Neuronal stem cell (in vitro differentiated cells): ENCODE results near the gene SPOPL.

ENCODE experiments used
- DNase-seq: peaks from one replicate; pipeline ENCODE4 v3.0.0-alpha.2; 2013; ENCODE audit warnings: low spot score
- H2AFZ ChIP-seq: one replicate; pipeline ENCODE4 v1.6.1; 2013; ENCODE audit warnings: mild to moderate bottlenecking, low read length, inconsistent platforms
- H2AK5ac ChIP-seq: 2 replicates; pipeline ENCODE4 v1.6.1; 2013; ENCODE audit warnings: low read depth, mild to moderate bottlenecking, inconsistent platforms, low read length, moderate library complexity, mixed read lengths
- H2BK120ac ChIP-seq: 2 replicates; pipeline ENCODE4 v1.6.1; 2013; ENCODE audit warnings: low read depth, mild to moderate bottlenecking, inconsistent platforms, low read length, moderate library complexity, mixed read lengths
- H2BK12ac ChIP-seq: one replicate; pipeline ENCODE4 v1.6.1; 2013; ENCODE audit warnings: low read length, inconsistent platforms
- H2BK15ac ChIP-seq: 2 replicates; pipeline ENCODE4 v1.6.1; 2013; ENCODE audit warnings: mild to moderate bottlenecking, low read length, inconsistent platforms, mixed read lengths
- H2BK5ac ChIP-seq: one replicate; pipeline ENCODE4 v1.6.1; 2013; ENCODE audit warnings: inconsistent platforms, mild to moderate bottlenecking, low read length, moderate library complexity
- H3K14ac ChIP-seq: one replicate; pipeline ENCODE4 v1.6.1; 2013; ENCODE audit warnings: low read length, inconsistent platforms
- H3K18ac ChIP-seq: 2 replicates; pipeline ENCODE4 v1.6.1; 2013; ENCODE audit warnings: low read length, inconsistent platforms
- H3K23ac ChIP-seq: 2 replicates; pipeline ENCODE4 v1.6.1; 2013; ENCODE audit warnings: low read depth, mild to moderate bottlenecking, mixed read lengths, low read length, inconsistent platforms; ENCODE audit not compliant: poor library complexity
- H3K27ac ChIP-seq: replicated peaks from 3 replicates; pipeline ENCODE4 v1.5.1; 2013; ENCODE audit warnings: low read length, inconsistent platforms
- H3K27me3 ChIP-seq, 3 experiments: 2 replicates each; pipeline ENCODE4 v1.6.1; 2013; ENCODE audit warnings: low read length in 3 of 3, mild to moderate bottlenecking in 2 of 3, inconsistent platforms in 1 of 3, low read depth in 1 of 3, mixed read lengths in 1 of 3, moderate library complexity in 1 of 3; ENCODE audit not compliant: control insufficient read depth in 3 of 3, insufficient read depth in 3 of 3
- H3K36me3 ChIP-seq, 2 donors: replicated peaks in 1 of 2; 2 replicates each; pipeline ENCODE4 v1.6.1; 2013; ENCODE audit warnings: low read length in 2 of 2; ENCODE audit not compliant: control insufficient read depth in 2 of 2, insufficient read depth in 2 of 2
- H3K4ac ChIP-seq: 2 replicates; pipeline ENCODE4 v1.6.1; 2013; ENCODE audit warnings: inconsistent platforms, mild to moderate bottlenecking, low read length, moderate library complexity
- H3K4me1 ChIP-seq, 2 donors: 1 replicate in 1 of 2; 2 replicates in 1 of 2; pipeline ENCODE4 v1.6.1; 2013; ENCODE audit warnings: low read length in 2 of 2, low read depth in 1 of 2; ENCODE audit not compliant: control insufficient read depth in 2 of 2, insufficient read depth in 1 of 2
- H3K4me2 ChIP-seq: one replicate; pipeline ENCODE4 v1.6.1; 2013; ENCODE audit warnings: mild to moderate bottlenecking, low read length, inconsistent platforms; ENCODE audit not compliant: insufficient read depth, poor library complexity, severe bottlenecking
- H3K4me3 ChIP-seq, 2 donors: 2 replicates each; pipeline ENCODE4 v1.5.1; 2013; ENCODE audit warnings: low read length in 2 of 2, mild to moderate bottlenecking in 2 of 2, inconsistent platforms in 1 of 2, moderate library complexity in 1 of 2
- H3K79me1 ChIP-seq: one replicate; pipeline ENCODE4 v1.6.1; 2013; ENCODE audit warnings: low read depth, mild to moderate bottlenecking, inconsistent platforms, low read length, moderate library complexity
- H3K9ac ChIP-seq: one replicate; pipeline ENCODE4 v1.6.1; 2013; ENCODE audit warnings: mild to moderate bottlenecking, low read depth, low read length, inconsistent platforms; ENCODE audit not compliant: poor library complexity
- H3K9me3 ChIP-seq, 2 donors: replicated peaks in 1 of 2; 2 replicates each; pipeline versions ENCODE3 to v1.6.1; 2013; ENCODE audit warnings: low read length in 2 of 2, mild to moderate bottlenecking in 2 of 2, inconsistent platforms in 1 of 2, low read depth in 1 of 2, mixed read lengths in 1 of 2, moderate library complexity in 1 of 2; ENCODE audit not compliant: control insufficient read depth in 2 of 2, insufficient read depth in 1 of 2
- H4K8ac ChIP-seq: one replicate; pipeline ENCODE4 v1.6.1; 2013; ENCODE audit warnings: low read depth, mild to moderate bottlenecking, inconsistent platforms, low read length, moderate library complexity
- H4K91ac ChIP-seq: one replicate; pipeline ENCODE4 v1.6.1; 2013; ENCODE audit warnings: low read length, low read depth, mild to moderate bottlenecking, inconsistent platforms; ENCODE audit not compliant: poor library complexity
- WGBS, 2 donors: extraction: QIAGEN DNeasy Blood & Tissue Kit; methylation state at CpG; one replicate each; pipeline ENCODE4 v1.1.7; 2013; ENCODE audit warnings: missing lambda C conversion rate in 2 of 2, mixed read lengths in 1 of 2; ENCODE audit not compliant: insufficient read length in 2 of 2, insufficient replicate concordance in 1 of 2; ENCODE audit errors: extremely low coverage in 2 of 2; 5-methylcytosine and 5-hydroxymethylcytosine counted together

The SPOPL gene

DNA sequence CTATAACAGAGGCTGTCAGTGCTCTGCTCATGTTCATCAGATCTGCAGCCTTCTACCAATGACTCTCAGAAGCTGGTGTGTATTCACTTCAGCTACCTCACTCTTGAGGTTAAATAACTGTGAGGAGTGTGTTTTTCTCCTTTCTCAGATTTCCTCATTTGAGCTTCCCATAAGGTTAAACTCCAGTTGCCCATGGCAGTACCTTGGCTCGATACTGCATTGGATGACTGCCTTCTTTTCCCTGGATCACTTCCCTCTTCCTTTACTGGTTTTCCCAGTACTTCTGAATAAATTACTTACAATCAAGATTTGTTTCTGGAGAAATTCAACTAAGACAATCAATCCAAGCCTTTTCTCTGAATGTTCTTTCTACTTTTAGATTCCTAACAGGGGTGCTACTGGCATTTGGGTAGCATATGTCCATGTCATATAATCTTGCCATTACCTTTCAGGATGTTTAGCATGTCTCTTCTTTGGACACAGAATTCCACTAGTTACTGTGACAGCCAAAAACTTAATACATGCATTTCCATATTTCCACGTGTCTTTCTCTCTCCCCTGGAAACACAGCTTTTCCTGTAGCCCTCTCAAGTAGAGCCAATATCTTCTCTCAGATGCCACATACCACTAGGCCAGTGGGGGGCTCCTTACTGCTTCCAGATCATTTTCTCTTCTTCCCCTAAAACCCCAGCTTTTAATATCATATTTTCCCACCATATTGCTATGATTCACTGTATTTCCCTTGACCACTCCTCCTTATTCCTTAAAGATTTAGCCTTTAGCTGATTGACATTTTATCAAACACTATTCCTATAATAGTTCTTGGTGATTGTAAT lies 15.0 kb upstream of the SPOPL start:
- no peak overlapping the region for H2BK12ac ChIP-seq
- no peak overlapping the region for H2BK5ac ChIP-seq
- H4K91ac ChIP-seq: no peak overlapping the region
- no peak overlapping the region for H2AK5ac ChIP-seq
- H3K18ac ChIP-seq: no peak overlapping the region
- H3K4ac ChIP-seq: no peak overlapping the region
- H3K14ac ChIP-seq: no peak overlapping the region
- no peak overlapping the region for H3K27ac ChIP-seq
- no peak overlapping the region for H4K8ac ChIP-seq
- H2BK15ac ChIP-seq: no peak overlapping the region
- H3K23ac ChIP-seq: no peak overlapping the region
- H2BK120ac ChIP-seq: no peak overlapping the region
- no peaks in the 10 kb centered on the region for H3K27me3 ChIP-seq
- WGBS, 2 donors: no CpG with 5 or more reads among the region's 2 CpGs
- no peak overlapping the region for H2AFZ ChIP-seq
- no peak overlapping the region for H3K4me3 ChIP-seq
- no peaks in the 10 kb centered on the region for H3K9me3 ChIP-seq
- H3K79me1 ChIP-seq: no peaks in the 10 kb centered on the region
- no peak overlapping the region for H3K9ac ChIP-seq
- H3K4me2 ChIP-seq: no peak overlapping the region
- H3K4me1 ChIP-seq: no peaks in the 10 kb centered on the region
- H3K36me3 ChIP-seq: no peaks in the 10 kb centered on the region
- DNase-seq: no peak

DNA sequence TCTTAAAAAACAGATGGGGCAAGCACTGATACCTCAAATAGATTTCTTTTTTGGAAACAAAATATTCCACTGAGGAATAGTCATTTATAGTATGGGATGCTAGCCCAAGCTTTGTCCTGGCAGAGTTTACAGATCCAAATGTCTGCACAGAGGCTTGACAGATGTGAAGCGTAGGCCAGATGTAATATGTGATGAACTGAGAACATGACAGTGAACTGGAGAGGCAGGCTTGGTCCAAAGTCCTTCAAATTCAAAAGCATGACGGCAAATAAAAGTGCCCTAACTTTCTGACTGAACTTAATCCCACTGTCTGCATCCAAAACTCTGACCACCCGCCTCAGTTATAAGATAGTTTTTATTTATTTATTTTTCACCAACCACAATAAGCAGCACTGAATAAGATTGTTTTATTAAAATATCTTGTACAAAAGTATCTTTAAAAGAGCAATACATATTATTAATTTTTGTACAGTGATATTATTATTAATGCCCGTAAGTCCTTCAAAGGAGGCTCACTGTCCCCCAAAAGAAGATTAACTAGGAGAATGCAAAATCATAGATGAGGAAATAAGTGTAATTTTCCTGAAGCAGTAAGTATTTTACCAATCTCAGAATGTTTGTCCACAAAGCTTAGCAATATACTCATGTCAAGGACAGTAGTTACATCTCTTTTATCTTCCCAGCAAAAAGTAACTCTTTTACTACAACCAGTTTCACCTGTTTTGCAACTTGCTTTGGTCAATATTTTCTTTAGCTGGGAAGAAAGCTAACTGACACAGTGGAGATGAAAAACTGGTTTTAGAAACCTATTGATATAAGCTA lies 10.7 kb upstream of the SPOPL start:
- Histone ChIP-seq H4K91ac (no peak overlapping the region), H3K18ac (no peak overlapping the region), H2AFZ (no peak overlapping the region), H2AK5ac (no peak overlapping the region), H3K4me1 (no peaks in the 10 kb centered on the region), H3K9ac (no peak overlapping the region), H3K23ac (no peak overlapping the region), H3K4me3 (no peak overlapping the region), H3K27me3 (no peaks in the 10 kb centered on the region), H3K4ac (no peak overlapping the region), H3K36me3 (no peaks in the 10 kb centered on the region), H3K4me2 (no peak overlapping the region), H3K9me3 (no peaks in the 10 kb centered on the region), H3K27ac (no peak overlapping the region), H2BK120ac (no peak overlapping the region), H3K14ac (no peak overlapping the region), H4K8ac (no peak overlapping the region), H3K79me1 (no peaks in the 10 kb centered on the region), H2BK12ac (no peak overlapping the region), H2BK5ac (no peak overlapping the region), H2BK15ac (no peak overlapping the region)
- DNase-seq: no peak
- no CpG with 5 or more reads among the region's 4 CpGs for WGBS, 2 donors

DNA sequence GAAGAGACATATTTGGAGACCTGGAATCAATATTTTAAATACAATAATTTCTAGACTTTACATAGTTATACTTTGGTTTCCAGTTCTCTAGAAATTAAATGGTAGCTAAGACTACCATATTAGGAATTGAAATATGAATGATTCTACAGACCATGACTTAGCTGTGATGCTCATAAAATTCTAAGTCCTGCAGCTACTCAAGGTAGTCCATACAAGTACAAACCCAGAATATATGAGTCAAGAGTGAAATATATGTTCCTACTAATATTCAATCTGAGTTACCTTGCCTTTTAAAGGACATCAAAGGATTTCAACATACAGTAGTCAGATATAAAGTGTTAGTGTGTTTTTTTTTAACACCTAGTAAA lies 10.1 kb upstream of the SPOPL start:
- Histone ChIP-seq H2BK15ac (no peak overlapping the region), H3K79me1 (no peaks in the 10 kb centered on the region), H2BK5ac (no peak overlapping the region), H2AFZ (no peak overlapping the region), H3K4me3 (no peak overlapping the region), H3K36me3 (no peaks in the 10 kb centered on the region), H2AK5ac (no peak overlapping the region), H3K9ac (no peak overlapping the region), H3K27ac (no peak overlapping the region), H2BK12ac (no peak overlapping the region), H4K91ac (no peak overlapping the region), H3K27me3 (no peaks in the 10 kb centered on the region), H3K14ac (no peak overlapping the region), H3K9me3 (no peaks in the 10 kb centered on the region), H3K4me1 (no peaks in the 10 kb centered on the region), H3K18ac (no peak overlapping the region), H3K4me2 (no peak overlapping the region), H3K4ac (no peak overlapping the region), H2BK120ac (no peak overlapping the region), H3K23ac (no peak overlapping the region), H4K8ac (no peak overlapping the region)
- no peak for DNase-seq

DNA sequence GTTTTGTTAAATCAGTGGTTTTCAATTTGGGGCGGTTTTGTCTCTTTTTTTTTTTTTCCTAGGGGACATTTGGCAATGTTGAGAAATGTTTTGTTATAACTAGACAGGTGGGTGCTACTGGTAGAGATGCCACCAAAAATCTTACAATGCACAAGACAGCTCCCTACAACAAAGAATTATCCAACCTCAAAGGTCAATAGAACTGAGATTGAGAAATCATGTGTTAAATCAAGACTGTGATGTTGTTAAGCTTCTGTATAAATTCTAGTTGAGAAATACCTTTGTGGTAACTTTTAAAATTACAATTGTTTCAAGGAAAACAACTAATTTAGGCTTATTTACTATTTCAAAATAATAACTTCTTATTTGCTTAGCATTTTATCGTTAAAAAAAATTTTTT lies 9.4 kb upstream of the SPOPL start:
- Histone ChIP-seq H3K4me1 (no peaks in the 10 kb centered on the region), H3K9ac (no peak overlapping the region), H4K91ac (no peak overlapping the region)

More for the DNA sequence above, 9.4 kb upstream of the SPOPL start:
- H2AFZ ChIP-seq: no peak overlapping the region
- no peak overlapping the region for H3K18ac ChIP-seq
- WGBS, 2 donors: 100% methylated on average over 1 of the region's 2 CpGs; no CpG with 5 or more reads in 1 of the 2 donors
- H4K8ac ChIP-seq: no peak overlapping the region
- H2BK5ac ChIP-seq: no peak overlapping the region
- H3K27ac ChIP-seq: no peak overlapping the region
- no peak overlapping the region for H3K4me3 ChIP-seq
- no peaks in the 10 kb centered on the region for H3K27me3 ChIP-seq
- no peaks in the 10 kb centered on the region for H3K9me3 ChIP-seq
- no peak overlapping the region for H2AK5ac ChIP-seq
- no peaks in the 10 kb centered on the region for H3K36me3 ChIP-seq
- no peak overlapping the region for H3K14ac ChIP-seq
- H3K79me1 ChIP-seq: no peaks in the 10 kb centered on the region
- DNase-seq: no peak
- no peak overlapping the region for H2BK120ac ChIP-seq
- no peak overlapping the region for H2BK12ac ChIP-seq
- H3K4me2 ChIP-seq: no peak overlapping the region
- no peak overlapping the region for H3K23ac ChIP-seq
- H2BK15ac ChIP-seq: no peak overlapping the region
- H3K4ac ChIP-seq: no peak overlapping the region
